NCI-H345 treated with DMSO at 0.1 percent for 48 hours (cell line): ENCODE data around the gene CITED2.

ENCODE experiments used
- DNase-seq: peaks from one replicate; lab custom pipeline; 2025; ENCODE audit not compliant: unreplicated experiment; lab: John Stamatoyannopoulos, UW

The CITED2 gene

GRCh38 chr6:139334806-139335446, 39.5 kb downstream of the CITED2 start:
- no peak for DNase-seq

- no peak for DNase-seq
Measured at GRCh38 chr6:139330826-139331500, 43.5 kb downstream of the CITED2 start.

DNA sequence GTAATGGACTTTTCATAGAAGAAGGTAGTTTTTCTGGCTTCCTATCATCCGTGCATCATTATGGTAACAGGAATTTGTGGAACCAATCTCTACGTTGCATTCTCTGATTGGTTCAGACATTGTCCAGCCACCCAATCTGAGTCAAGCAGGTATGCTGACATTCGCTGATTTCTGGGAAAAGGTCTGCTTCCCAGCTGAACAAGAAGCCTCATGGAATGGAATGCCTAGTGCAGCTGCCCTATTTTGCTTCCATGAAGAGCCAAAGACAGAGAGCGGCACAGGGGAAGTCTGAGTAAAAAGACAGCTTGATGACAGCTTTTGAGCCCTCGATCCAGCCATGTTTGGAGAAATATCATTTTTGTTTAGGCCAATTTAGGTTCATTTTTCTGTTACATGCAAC, 44.1 kb downstream of the CITED2 start:
- no peak for DNase-seq

- DNase-seq = no peak
Measured at GRCh38 chr6:139329224-139329623, 45.2 kb downstream of the CITED2 start.

DNA sequence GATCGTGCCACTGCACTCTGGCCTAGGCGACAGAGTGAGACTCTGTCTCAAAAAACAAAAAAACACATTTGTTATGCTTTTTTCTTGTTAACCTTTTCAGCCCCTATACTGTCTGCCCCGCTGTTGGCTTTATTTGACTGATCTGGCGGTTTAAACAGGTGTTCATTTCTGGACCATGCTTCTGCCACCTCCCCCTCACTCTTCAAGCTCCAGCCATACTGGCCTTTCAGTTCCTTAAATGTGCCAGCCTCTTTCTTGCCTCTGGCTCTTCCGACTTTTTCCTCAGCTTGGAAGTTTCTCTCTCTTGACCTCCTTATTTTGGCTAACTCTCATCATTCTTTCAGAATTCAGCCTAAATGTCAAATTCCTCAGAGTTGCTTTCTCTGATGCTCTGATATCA, 47.4 kb downstream of the CITED2 start:
- no peak for DNase-seq

DNA sequence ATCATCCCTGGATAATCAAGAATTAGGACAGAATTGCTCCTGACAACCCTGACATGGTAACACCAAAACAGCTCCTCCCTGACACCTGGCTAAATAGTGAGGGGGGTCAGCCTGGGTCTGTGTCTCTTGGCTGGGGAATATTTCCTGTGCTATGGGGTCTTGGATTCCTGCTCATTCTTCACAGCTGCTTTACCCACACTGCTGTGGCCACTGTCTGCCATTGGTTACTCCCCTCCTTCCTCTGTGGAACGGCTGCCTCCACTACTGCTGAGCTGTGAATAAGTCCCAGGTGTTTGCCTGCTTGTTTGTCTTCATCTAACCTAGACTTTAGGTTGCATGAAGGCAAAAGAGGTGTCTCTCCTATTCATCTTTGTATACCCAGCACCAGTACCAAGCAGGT, 48.8 kb downstream of the CITED2 start:
- DNase-seq = no peak

- DNase-seq = no peak
Measured at GRCh38 chr6:139325125-139325524, 49.3 kb downstream of the CITED2 start.

GRCh38 chr6:139324301-139324555, 50.2 kb downstream of the CITED2 start:
- no peak for DNase-seq

DNA sequence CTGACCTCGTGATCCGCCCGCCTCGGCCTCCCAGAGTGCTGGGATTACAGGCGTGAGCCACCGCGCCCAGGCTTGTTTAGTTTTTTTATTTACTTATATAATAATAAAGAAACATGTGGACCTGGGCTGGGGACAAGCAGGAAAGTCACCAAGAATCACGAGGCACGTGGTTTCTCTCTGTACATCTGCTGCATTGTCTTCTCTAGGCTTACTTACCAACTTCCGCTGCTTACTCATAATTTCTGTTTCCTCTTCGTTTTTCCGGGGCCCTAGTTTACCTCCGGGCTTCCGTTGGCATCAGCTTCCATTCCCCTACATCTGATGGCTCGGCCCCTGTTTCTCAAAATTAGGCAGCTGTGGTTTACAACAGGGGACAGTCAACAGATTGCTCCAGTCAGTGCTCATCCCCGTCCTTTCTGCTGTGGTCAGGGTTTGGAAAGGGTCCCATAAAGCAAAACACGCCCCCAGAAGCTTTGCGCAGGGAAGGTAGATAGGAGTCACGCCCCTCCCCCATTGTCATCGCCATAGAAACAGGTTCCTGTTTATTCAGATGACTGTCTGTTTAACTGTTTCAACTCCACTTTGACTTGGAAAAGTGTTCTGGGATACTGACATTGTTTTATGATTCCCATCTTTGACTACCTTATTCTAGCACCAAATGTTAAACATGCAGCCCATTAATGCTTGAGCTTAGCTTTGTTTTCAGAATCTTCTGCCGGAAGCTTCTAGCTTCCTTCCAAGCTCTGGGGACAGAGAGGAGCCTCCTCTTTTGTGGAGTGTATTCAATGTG, 50.7 kb downstream of the CITED2 start:
- DNase-seq = no peak
